ENCODE measurements around the gene PHACTR1. TPM values are rescaled to one million over a fixed set of nuclear protein-coding genes. Genes with fewer than 3 reads are reported as not detected.

Gene PHACTR1
- polyA plus RNA-seq, 2 of the 4 experiments (the other 2 are of a cell fraction): not detected

GRCh38 chr6:13338038-13338437 is 621.5 kb downstream of the PHACTR1 start (continued):
- TF ChIP-seq POLR2A (IDR thresholded peaks at IDR 0.05; ENCODE audit: low read length): no peak
- no peak for TF ChIP-seq NPAS2 (CRISPR knock-in tag; IDR thresholded peaks at IDR 0.05; ENCODE audit: borderline replicate concordance)

Small RNAs within 50 kb of the gene (small RNA-seq; reads per million reads assigned to genes)
- 0.25 to 298 (median 4.8) reads per million in 6 experiments for gene RNU1-11P

Data from A549 (cell line).